DND-41 (cell line): ENCODE data around the gene ANXA1.

ENCODE experiments used
- ATAC-seq: fragments of 200-7000 bp; cut with Tn5 transposase; 3 replicates; pipeline ENCODE4 v1.9.1; 2021; ENCODE audit warnings: low read depth; ENCODE audit not compliant: insufficient read depth
- DNase-seq: peaks from one replicate; pipeline ENCODE4 v3.0.0-alpha.2; 2020
- H2AFZ ChIP-seq: 2 replicates; pipeline ENCODE4 v1.6.0; 2012; ENCODE audit warnings: low read depth, low read length
- H3K27ac ChIP-seq: 2 replicates; pipeline ENCODE4 v1.5.1; 2012; ENCODE audit warnings: low read length, inconsistent platforms
- H3K27me3 ChIP-seq: fragments of 200-600 bp; sonication (generic); 2 replicates; pipeline ENCODE4 v1.6.0; 2012; ENCODE audit warnings: low read length, mild to moderate bottlenecking, inconsistent platforms; ENCODE audit not compliant: insufficient read depth, poor library complexity
- H3K36me3 ChIP-seq: 2 replicates; pipeline ENCODE4 v1.5.1; 2012; ENCODE audit warnings: low read length, inconsistent platforms; ENCODE audit not compliant: insufficient read depth
- H3K4me1 ChIP-seq: 2 replicates; pipeline ENCODE4 v1.5.1; 2012; ENCODE audit warnings: mild to moderate bottlenecking, low read length; ENCODE audit not compliant: insufficient read depth
- H3K4me2 ChIP-seq: 2 replicates; pipeline ENCODE4 v1.6.0; 2012; ENCODE audit warnings: mild to moderate bottlenecking, moderate library complexity, low read length, inconsistent platforms; ENCODE audit not compliant: insufficient read depth
- H3K4me3 ChIP-seq, 2 experiments: fragments of 200-600 bp in 1 of 2; shearing (Covaris generic) in 1 of 2; 2 replicates each; pipeline ENCODE4 v1.5.1; 2012 to 2016; ENCODE audit warnings: inconsistent platforms in 2 of 2, low read length in 2 of 2, mild to moderate bottlenecking in 2 of 2, low read depth in 1 of 2, moderate library complexity in 1 of 2
- H3K79me2 ChIP-seq: 2 replicates; pipeline ENCODE4 v1.6.0; 2012; ENCODE audit warnings: low read length, inconsistent platforms; ENCODE audit not compliant: insufficient read depth
- H3K9ac ChIP-seq: 2 replicates; pipeline ENCODE4 v1.6.0; 2012; ENCODE audit warnings: low read depth, mild to moderate bottlenecking, inconsistent platforms, low read length, moderate library complexity
- H3K9me3 ChIP-seq: 2 replicates; pipeline ENCODE4 v1.5.1; 2012; ENCODE audit warnings: low read length, moderate library complexity, mild to moderate bottlenecking, inconsistent platforms; ENCODE audit not compliant: insufficient read depth, severe bottlenecking
- H4K20me1 ChIP-seq: 2 replicates; pipeline ENCODE4 v1.6.0; 2012; ENCODE audit warnings: low read length; ENCODE audit not compliant: insufficient read depth
- CTCF ChIP-seq: IDR thresholded peaks from 2 replicates; pipeline ENCODE4 v1.5.1; 2012; ENCODE audit warnings: borderline replicate concordance, low read length, moderate library complexity, mild to moderate bottlenecking; ENCODE audit not compliant: poor library complexity, severe bottlenecking; ENCODE audit errors: extremely low read depth
- EZH2 ChIP-seq: IDR thresholded peaks from 3 replicates; pipeline ENCODE4 v1.6.1; 2012; ENCODE audit warnings: borderline replicate concordance, low read depth, mild to moderate bottlenecking, moderate library complexity, low read length, inconsistent platforms; ENCODE audit not compliant: severe bottlenecking

Gene ANXA1

GRCh38 chr9:73116031-73116430, 35.6 kb upstream of the ANXA1 start:
- Histone ChIP-seq H2AFZ (no peak overlapping the region), H4K20me1 (no peaks in the 10 kb centered on the region), H3K4me1 (peaks cover 56% of the 10 kb centered on the region), H3K79me2 (no peaks in the 10 kb centered on the region), H3K4me2 (no peak overlapping the region), H3K36me3 (no peaks in the 10 kb centered on the region), H3K27ac (0 out of 2 replicates have a peak overlapping the region, but pooled peaks have one; percentile 40), H3K9me3 (no peaks in the 10 kb centered on the region), H3K9ac (no peak overlapping the region), H3K4me3 (no peak overlapping the region), H3K27me3 (no peaks in the 10 kb centered on the region)
- TF ChIP-seq CTCF = no peak
- no peak for DNase-seq
- ATAC-seq = no peak

DNA sequence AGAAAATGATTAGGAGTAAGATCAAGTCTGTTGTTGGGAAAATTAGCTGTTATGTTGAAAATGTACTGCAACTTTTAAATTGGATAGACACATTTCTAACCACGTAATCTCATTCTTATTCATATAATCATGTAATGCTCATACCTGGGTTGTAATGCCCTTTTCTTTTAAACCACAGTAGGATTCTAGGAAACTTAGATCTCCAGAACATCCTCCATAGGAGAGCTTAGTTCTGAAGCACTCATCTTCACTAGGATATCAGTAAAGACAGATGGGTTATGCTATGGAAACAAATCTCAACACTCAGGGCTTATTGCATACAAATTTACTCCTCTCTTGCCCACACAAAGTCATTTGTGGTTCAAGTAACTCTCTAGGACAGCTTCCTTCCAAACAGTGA, 34.8 kb upstream of the ANXA1 start:
- ATAC-seq (no peak), DNase-seq (no peak)
- Histone ChIP-seq H3K79me2 (no peaks in the 10 kb centered on the region), H3K36me3 (no peaks in the 10 kb centered on the region), H4K20me1 (no peaks in the 10 kb centered on the region), H3K4me2 (no peak overlapping the region), H3K4me3 (no peak overlapping the region), H2AFZ (no peak overlapping the region), H3K27ac (no peak overlapping the region), H3K9ac (no peak overlapping the region), H3K4me1 (peaks cover 56% of the 10 kb centered on the region), H3K27me3 (no peaks in the 10 kb centered on the region), H3K9me3 (no peaks in the 10 kb centered on the region)
- TF ChIP-seq EZH2 (no peak), CTCF (no peak)

DNA sequence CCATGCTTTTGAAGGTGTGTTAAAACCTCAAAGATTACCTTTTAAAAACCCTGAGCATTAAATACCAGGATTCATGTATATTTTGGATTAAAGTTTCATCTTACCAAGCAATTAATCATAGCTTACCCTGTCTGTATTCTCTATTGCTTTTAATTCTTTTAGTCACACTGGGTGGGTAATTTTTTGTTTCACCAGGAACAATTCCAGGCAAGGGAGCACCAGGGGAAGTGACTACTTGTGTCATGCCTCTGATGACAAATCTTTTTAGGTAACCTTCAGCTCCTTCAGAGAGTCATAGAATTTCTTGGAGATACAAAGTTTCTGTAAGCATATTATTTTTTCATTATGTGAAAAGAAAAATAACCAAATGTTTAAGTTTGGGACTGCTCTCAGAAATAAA, 33.4 kb upstream of the ANXA1 start:
- Histone ChIP-seq H3K4me1 (peaks cover 42% of the 10 kb centered on the region), H3K4me3 (no peak overlapping the region), H3K36me3 (no peaks in the 10 kb centered on the region), H3K79me2 (no peaks in the 10 kb centered on the region), H3K27ac (no peak overlapping the region), H3K9me3 (no peaks in the 10 kb centered on the region), H4K20me1 (no peaks in the 10 kb centered on the region), H2AFZ (no peak overlapping the region), H3K27me3 (no peaks in the 10 kb centered on the region), H3K4me2 (no peak overlapping the region), H3K9ac (no peak overlapping the region)
- TF ChIP-seq CTCF = no peak
- TF ChIP-seq EZH2 = no peak
- DNase-seq = no peak
- ATAC-seq = no peak

- Histone ChIP-seq H4K20me1 (no peaks in the 10 kb centered on the region), H3K36me3 (no peaks in the 10 kb centered on the region), H3K4me2 (no peak overlapping the region), H3K9me3 (no peaks in the 10 kb centered on the region), H3K9ac (no peak overlapping the region), H3K27ac (no peak overlapping the region), H3K27me3 (no peaks in the 10 kb centered on the region), H3K4me3 (no peak overlapping the region), H3K79me2 (no peaks in the 10 kb centered on the region), H2AFZ (no peak overlapping the region), H3K4me1 (peaks cover 35% of the 10 kb centered on the region)
- DNase-seq (no peak), ATAC-seq (no peak)
- TF ChIP-seq EZH2 (no peak), CTCF (no peak)
Observed at GRCh38 chr9:73118898-73119554, 32.6 kb upstream of the ANXA1 start.
